ENCODE data around the gene ARHGEF26.

Gene ARHGEF26

DNA sequence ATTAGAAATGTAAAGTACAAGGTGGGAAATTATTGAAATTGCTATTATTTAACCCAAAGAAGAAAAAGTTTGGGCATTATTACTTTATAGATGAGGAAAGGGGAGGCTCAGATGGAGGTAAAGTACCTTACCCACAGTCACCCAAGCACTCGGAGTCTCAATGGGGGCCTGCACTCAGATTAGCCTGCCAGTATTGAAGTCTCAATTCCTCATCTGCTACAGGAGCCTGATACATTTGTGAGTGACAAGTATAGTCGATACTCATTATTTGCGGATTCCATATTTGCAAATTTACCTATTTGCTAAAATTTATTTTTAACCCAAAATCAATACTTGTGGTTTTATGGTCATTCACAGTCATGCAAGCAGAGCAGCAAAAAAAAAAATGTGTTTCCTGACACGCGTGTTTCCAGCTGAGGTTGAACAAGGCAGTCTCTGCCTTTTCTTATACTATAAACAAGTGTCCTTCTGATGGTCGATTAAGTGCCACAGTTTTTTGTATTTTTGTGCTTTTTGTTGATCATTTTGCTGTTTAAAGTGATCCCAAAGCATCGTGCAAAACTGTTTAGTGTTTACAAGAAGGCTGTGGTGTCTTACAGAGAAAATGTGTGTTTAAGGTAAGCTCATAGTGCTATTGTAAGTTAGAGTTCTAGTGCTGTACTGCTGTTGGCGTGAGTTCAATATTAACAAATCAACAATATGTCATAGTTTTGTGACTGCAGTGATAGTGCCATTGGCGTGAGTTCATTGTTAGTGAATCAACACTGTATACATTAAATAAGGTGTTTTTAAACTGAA is 48.0 kb downstream of the ARHGEF26 start:
- DNase-seq (ENCODE audit: extremely low read depth, low read depth) = no peak
- TF ChIP-seq, protein P1, sequence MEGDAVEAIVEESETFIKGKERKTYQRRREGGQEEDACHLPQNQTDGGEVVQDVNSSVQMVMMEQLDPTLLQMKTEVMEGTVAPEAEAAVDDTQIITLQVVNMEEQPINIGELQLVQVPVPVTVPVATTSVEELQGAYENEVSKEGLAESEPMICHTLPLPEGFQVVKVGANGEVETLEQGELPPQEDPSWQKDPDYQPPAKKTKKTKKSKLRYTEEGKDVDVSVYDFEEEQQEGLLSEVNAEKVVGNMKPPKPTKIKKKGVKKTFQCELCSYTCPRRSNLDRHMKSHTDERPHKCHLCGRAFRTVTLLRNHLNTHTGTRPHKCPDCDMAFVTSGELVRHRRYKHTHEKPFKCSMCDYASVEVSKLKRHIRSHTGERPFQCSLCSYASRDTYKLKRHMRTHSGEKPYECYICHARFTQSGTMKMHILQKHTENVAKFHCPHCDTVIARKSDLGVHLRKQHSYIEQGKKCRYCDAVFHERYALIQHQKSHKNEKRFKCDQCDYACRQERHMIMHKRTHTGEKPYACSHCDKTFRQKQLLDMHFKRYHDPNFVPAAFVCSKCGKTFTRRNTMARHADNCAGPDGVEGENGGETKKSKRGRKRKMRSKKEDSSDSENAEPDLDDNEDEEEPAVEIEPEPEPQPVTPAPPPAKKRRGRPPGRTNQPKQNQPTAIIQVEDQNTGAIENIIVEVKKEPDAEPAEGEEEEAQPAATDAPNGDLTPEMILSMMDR (IDR thresholded peaks at IDR 0.05; ENCODE audit: low read depth, low read length, missing control alignments) = no peak
- H3K4me3 ChIP-seq (replicated peaks; ENCODE audit: low read depth, low read length) = no peak overlapping the region

DNA sequence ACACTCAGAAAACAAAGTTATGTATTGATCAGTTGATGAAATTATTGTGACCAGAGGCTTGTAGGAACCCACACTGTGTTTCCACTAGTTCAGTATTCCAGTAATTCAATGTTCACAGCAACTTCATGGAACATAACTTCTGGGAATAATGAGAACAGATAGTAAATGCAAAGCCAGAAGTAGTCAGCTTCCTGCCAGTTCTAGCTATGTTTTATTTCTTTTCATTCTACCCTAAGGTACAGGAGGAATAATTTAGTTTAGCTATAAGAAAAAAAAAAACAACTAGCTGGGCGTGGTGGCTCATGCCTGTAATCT is 48.6 kb downstream of the ARHGEF26 start:
- TF ChIP-seq, protein P1 (IDR thresholded peaks at IDR 0.05; ENCODE audit: low read depth, low read length, missing control alignments) = no peak
- no peak for DNase-seq (ENCODE audit: extremely low read depth, low read depth)
- H3K4me3 ChIP-seq (replicated peaks; ENCODE audit: low read depth, low read length) = no peak overlapping the region

DNA sequence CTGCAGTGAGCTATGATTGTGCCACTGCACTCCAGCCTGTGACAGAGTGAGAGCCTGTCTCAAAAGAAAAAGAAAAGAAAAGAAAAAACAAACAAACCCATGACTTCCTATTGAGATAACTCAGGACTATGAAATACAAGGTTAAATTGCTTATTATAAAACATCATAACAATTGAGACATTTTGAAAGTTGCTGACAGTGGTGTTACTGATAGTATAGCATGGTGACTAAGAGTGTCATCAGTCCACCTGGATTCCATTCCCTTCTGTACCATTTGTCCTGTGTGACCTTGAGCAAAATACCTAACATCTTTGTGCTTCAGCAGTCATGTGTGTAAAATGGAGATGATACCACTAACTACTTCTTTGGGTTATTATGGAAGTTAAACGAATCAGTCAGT is 49.1 kb downstream of the ARHGEF26 start:
- no peak for DNase-seq (ENCODE audit: extremely low read depth, low read depth)
- H3K4me3 ChIP-seq (replicated peaks; ENCODE audit: low read depth, low read length) = no peak overlapping the region
- TF ChIP-seq, protein P1 (IDR thresholded peaks at IDR 0.05; ENCODE audit: low read depth, low read length, missing control alignments) = no peak

DNA sequence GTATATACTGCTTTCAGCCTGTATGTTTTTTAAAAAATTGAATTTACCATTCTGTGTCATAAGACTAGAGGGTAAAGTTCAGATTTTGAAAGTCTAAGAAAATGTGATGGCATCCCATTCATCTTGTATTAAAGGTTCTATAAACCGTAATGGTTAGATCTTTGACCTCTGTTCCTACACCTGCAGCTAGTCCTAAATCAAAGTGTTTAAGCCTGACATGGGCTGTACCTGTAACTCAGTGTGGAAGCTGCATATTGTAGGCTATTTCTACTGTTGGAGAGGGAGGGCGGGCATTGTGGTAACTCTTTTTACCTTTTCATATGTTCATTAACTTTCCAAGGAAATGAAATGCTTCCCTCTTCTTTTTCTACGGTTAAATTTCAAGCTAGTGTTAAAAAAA is 53.9 kb downstream of the ARHGEF26 start:
- H3K4me3 ChIP-seq (replicated peaks; ENCODE audit: low read depth, low read length) = no peak overlapping the region
- TF ChIP-seq, protein P1 (IDR thresholded peaks at IDR 0.05; ENCODE audit: low read depth, low read length, missing control alignments) = no peak
- no peak for DNase-seq (ENCODE audit: extremely low read depth, low read depth)

DNA sequence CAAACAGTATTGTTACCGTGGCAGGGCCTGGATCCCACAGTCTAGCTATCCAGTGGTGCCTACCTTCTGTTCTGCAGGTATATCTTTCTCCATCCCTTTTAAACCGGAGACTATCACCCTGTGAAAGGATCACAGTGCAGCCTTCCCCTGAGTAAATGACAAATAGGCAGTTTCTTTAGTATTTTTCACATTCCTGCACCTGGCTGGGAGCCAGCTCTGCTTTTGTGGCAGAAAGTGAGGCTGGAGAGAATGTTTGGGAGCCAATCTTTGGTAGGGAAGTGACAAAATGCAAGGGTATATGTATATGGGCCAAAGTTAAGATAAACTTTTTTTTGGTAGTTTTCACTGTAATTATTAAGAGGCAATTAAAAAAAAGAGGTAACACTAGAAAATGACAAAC is 54.8 kb downstream of the ARHGEF26 start:
- TF ChIP-seq, protein P1 (IDR thresholded peaks at IDR 0.05; ENCODE audit: low read depth, low read length, missing control alignments) = no peak
- DNase-seq (ENCODE audit: extremely low read depth, low read depth) = no peak
- no peak overlapping the region for H3K4me3 ChIP-seq (replicated peaks; ENCODE audit: low read depth, low read length)

DNA sequence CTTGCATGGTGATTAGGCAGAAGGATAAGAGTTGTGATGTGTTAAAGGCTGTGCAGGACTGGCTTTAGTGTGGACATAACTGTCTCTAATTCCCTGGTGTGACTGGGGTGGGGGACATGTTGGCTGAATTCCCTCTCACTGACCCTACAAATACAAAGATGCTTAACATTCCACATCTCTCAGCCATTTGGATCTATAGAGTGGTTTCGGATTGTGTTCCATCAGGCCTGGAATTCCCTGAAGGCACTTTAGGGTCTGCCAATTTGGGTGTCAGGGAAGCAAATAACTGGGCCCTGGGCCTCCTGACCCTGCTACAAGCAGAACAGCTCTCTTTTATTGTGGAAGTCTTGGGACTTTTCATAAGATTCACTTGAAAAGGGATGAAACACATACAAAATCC is 56.2 kb downstream of the ARHGEF26 start:
- no peak overlapping the region for H3K4me3 ChIP-seq (replicated peaks; ENCODE audit: low read depth, low read length)
- no peak for DNase-seq (ENCODE audit: extremely low read depth, low read depth)
- TF ChIP-seq, protein P1 (IDR thresholded peaks at IDR 0.05; ENCODE audit: low read depth, low read length, missing control alignments) = no peak

DNA sequence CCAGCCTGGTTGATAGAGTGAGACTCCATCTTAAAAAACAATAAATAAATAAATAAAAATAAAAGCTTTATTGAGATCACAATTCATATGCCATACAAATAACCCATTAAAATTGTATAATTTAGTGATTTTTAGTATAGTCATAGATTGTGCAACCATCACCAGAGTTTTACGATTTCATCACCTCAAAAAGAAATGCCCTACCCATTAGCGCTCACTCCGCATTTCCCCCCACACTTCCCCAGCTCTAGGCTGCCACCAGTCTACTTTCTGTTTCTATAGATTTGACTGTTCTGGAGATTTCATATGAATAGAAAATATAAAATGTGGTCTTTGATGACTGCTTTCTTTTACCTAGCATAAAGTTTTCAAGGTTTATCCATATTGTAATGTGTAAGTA is 57.0 kb downstream of the ARHGEF26 start:
- DNase-seq (ENCODE audit: extremely low read depth, low read depth) = no peak
- no peak overlapping the region for H3K4me3 ChIP-seq (replicated peaks; ENCODE audit: low read depth, low read length)
- TF ChIP-seq, protein P1 (IDR thresholded peaks at IDR 0.05; ENCODE audit: low read depth, low read length, missing control alignments) = no peak

Data from HFF-Myc (cell line).